Right lobe of liver (tissue), 4 donors: ENCODE measurements around the gene SHQ1.

Experiments used
- POLR2A ChIP-seq: fragments of 450-650 bp; IDR thresholded peaks from one replicate; pipeline ENCODE4 v1.6.1; 2017; ENCODE audit warnings: antibody characterized with exemption, mild to moderate bottlenecking
- TF ChIP-seq, protein P1 (sequence below), 4 donors: fragments of 200-600 bp in 3 of 4; fragments of 450-650 bp in 1 of 4; IDR thresholded peaks; one replicate each; pipeline versions ENCODE4 v1.5.1 to v1.8.0; 2016 to 2022; ENCODE audit warnings: antibody characterized with exemption in 4 of 4, mild to moderate bottlenecking in 2 of 4
- donor health status: DM: no; HTN: no; CAD: no.
- donor health status: DM: no; HTN: no; CAD: no.
- donor health status: DM: no; HTN: yes; CAD: no.

DNA sequence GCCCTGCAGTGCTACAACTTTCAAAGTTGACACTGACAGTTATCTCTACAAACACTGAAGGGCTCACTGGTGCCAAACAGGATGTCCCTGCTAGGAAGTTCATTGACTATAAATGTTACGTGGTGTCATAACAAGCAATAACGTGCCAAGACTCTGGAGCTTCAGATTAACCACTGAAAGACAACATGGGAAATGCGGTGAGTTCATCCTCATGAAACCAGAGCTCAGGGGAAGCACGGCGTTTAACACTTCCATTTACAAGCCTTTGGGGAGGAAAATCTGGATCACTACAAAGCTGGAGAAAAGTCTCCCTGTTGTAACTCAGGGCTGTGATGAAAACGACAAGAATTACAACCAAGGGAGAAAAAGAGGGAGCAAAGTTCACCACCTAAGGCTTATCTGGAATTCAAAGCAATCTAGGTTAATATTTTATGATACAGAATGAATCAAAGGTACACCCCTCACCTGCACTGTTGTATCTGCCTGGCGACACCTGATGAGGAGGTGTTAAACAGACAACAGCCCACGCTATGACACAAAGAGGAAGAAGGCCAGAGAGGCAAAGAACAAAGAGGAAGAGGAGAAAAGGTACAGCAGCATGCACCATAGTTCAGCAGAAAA lies 27.0 kb downstream of the SHQ1 start:
- no peak for TF ChIP-seq POLR2A
- TF ChIP-seq, protein P1, sequence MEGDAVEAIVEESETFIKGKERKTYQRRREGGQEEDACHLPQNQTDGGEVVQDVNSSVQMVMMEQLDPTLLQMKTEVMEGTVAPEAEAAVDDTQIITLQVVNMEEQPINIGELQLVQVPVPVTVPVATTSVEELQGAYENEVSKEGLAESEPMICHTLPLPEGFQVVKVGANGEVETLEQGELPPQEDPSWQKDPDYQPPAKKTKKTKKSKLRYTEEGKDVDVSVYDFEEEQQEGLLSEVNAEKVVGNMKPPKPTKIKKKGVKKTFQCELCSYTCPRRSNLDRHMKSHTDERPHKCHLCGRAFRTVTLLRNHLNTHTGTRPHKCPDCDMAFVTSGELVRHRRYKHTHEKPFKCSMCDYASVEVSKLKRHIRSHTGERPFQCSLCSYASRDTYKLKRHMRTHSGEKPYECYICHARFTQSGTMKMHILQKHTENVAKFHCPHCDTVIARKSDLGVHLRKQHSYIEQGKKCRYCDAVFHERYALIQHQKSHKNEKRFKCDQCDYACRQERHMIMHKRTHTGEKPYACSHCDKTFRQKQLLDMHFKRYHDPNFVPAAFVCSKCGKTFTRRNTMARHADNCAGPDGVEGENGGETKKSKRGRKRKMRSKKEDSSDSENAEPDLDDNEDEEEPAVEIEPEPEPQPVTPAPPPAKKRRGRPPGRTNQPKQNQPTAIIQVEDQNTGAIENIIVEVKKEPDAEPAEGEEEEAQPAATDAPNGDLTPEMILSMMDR (IDR thresholded peaks at IDR 0.05): no peak
